RWPE1 (cell line): ENCODE results near the gene TDP1.

Experiments
- CTCF ChIA-PET: fragments of 350-600 bp; sonication (Branson Sonifier 250); formaldehyde crosslinking; extraction: SDS; loops from one replicate; lab custom pipeline; 2021; lab: Yijun Ruan, JAX
- POLR2A ChIA-PET: fragments of 400-600 bp; formaldehyde crosslinking; extraction: SDS; loops from one replicate; lab custom pipeline; 2020; ENCODE audit warnings: antibody characterized with exemption; ENCODE audit not compliant: low non-redundant PET; lab: Yijun Ruan, JAX
- DNase-seq: peaks from one replicate; pipeline ENCODE4 v3.0.0; 2012; ENCODE audit warnings: low spot score
- H3K27ac ChIP-seq: fragments of 450-650 bp; 2 replicates; pipeline ENCODE4 v1.5.1; 2017
- TF ChIP-seq, protein P1 (sequence below): fragments of 450-650 bp; conservative IDR thresholded peaks from 2 replicates; pipeline ENCODE4 v1.5.1; 2017; ENCODE audit warnings: low read depth, mild to moderate bottlenecking

The TDP1 gene

DNA sequence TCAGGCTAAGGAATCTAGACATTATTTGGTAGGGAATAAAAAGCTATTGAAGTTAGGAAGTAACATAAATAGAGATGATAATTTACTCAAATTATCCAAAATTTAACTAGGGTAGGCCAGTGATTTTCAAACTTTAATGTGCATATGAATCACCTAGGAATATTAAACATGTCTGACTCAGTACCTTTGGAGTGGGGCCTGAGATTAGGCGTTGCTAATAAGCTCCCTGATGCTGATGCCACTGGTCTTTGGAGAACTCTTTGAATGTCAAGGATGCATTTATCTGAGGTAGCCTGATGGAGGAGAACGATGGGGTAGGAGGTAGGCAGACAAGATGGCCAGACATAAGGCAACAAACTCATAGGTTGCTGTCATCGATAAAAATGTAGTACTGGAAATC is 34.4 kb upstream of the TDP1 start:
- no peak overlapping the region for H3K27ac ChIP-seq
- ChIA-PET POLR2A (no interaction called here), CTCF (interaction anchor here (0.6 kb wide), 1 partner anchor 643 kb away, joined by 3 read pairs; no protein-coding TSS in a partner anchor)
- TF ChIP-seq, protein P1, sequence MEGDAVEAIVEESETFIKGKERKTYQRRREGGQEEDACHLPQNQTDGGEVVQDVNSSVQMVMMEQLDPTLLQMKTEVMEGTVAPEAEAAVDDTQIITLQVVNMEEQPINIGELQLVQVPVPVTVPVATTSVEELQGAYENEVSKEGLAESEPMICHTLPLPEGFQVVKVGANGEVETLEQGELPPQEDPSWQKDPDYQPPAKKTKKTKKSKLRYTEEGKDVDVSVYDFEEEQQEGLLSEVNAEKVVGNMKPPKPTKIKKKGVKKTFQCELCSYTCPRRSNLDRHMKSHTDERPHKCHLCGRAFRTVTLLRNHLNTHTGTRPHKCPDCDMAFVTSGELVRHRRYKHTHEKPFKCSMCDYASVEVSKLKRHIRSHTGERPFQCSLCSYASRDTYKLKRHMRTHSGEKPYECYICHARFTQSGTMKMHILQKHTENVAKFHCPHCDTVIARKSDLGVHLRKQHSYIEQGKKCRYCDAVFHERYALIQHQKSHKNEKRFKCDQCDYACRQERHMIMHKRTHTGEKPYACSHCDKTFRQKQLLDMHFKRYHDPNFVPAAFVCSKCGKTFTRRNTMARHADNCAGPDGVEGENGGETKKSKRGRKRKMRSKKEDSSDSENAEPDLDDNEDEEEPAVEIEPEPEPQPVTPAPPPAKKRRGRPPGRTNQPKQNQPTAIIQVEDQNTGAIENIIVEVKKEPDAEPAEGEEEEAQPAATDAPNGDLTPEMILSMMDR = no peak
- no peak for DNase-seq

DNA sequence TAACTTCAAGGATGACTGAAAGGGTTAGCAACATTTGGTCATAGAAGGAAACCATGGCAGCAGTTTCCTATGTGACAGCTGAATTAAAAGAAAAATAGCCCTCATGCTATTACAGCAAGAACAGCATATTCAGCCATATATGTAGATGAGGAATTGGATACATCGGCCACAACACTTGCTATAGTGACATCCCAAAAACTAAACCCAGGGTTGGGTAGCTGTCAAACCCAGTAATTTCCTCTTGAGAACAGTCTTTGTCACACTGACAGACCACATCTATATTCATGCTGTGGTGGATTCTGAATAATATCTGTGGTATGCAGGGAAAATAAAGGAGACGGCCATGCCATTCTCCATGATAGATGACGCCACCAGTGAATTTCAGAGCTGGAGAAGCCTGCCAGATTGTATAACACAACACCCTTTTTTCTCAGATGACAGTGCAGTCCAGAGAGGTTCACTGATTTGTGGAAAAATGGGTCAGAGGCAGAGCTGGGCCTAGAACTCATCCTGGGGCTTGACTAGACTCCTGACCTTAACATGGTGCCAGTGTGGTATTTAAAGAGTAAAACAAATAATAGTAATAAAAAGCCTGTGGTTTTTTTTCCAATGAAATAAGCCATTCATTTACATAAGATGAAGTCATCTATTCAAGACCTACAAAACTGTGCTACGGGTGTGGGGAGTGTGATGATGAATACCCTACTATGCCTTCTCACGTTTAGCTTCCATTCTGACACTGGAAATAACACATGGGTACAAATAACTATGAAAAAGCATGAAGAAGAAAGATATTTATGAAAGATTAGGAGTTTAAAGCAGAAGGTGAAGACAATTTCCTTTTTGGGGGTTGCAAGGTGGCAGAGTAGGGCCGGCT is 33.5 kb upstream of the TDP1 start:
- H3K27ac ChIP-seq = no peak overlapping the region
- TF ChIP-seq, protein P1 = no peak
- peak; percentile 7 for DNase-seq
- CTCF ChIA-PET = interaction anchor here (0.5 to 0.7 kb wide), 2 partner anchors 17 to 68 kb away, joined by 3 to 4 read pairs; no protein-coding TSS in a partner anchor
- POLR2A ChIA-PET = interaction anchor here (0.7 kb wide), 1 partner anchor 39 kb away, joined by 3 read pairs; no protein-coding TSS in a partner anchor

- ChIA-PET CTCF (no interaction called here), POLR2A (interaction anchor here (0.5 kb wide), 1 partner anchor 222 kb away, joined by 3 read pairs; no protein-coding TSS in a partner anchor)
- TF ChIP-seq, protein P1 = no peak
- DNase-seq = no peak
- H3K27ac ChIP-seq = no peak overlapping the region
These were observed 31.5 kb upstream of the TDP1 start for GRCh38 chr14:89924268-89924667.

- H3K27ac ChIP-seq = no peak overlapping the region
- ChIA-PET CTCF (no interaction called here), POLR2A (no interaction called here)
- TF ChIP-seq, protein P1 = no peak
- peak; percentile 33 for DNase-seq
These were observed 29.0 kb upstream of the TDP1 start for GRCh38 chr14:89926694-89927093.

- DNase-seq = no peak
- CTCF ChIA-PET = no interaction called here
- H3K27ac ChIP-seq = no peak overlapping the region
- TF ChIP-seq, protein P1 = no peak
- POLR2A ChIA-PET = no interaction called here
These were observed 28.4 kb upstream of the TDP1 start for GRCh38 chr14:89927186-89927865.

GRCh38 chr14:89933002-89933401 is 22.7 kb upstream of the TDP1 start:
- no peak overlapping the region for H3K27ac ChIP-seq
- no peak for DNase-seq
- TF ChIP-seq, protein P1 = no peak
- ChIA-PET POLR2A (no interaction called here), CTCF (interaction anchor here (0.6 to 1.1 kb wide), 3 partner anchors 10 to 597 kb away, joined by 3 to 4 read pairs (median 3); no protein-coding TSS in a partner anchor)
